ENCODE measurements around the gene PPM1N. TPM values are rescaled to one million over a fixed set of nuclear protein-coding genes. Genes with fewer than 3 reads are reported as not detected.
"Not testable (repeated sequence)": the region's sequence is repeated elsewhere in the genome, so short reads cannot be mapped to it uniquely, and the experiment has no call there.

PPM1N gene
- total and polyA plus RNA-seq, 5 experiments from 2014 or later, result 7.2 to 15.6 (median 8.7) TPM

- Mint-ChIP-seq H3K27ac (peak within 1 kb of the TSS; percentile 91 to 99 (median 96)), H3K4me3 (peak within 1 kb of the TSS; percentile 91 to 98 (median 96)), H3K36me3 (peaks cover 0 to 11% (median 0%) of the 10 kb centered on the region in 3 donors), H3K4me1 (peaks cover 12 to 61% (median 42%) of the 10 kb centered on the region in 4 donors), H3K27me3 (no peaks in the 10 kb centered on the region), H3K9me3 (no peaks in the 10 kb centered on the region)
- ATAC-seq, result peak; percentile 69 to 72
- POLR2A ChIA-PET, result interaction anchor here (0.6 to 2.4 kb wide), 7 partner anchors 8 to 146 kb away, joined by 3 to 13 read pairs (median 5); partner anchors contain the start of gene PPM1N
- peak; percentile 84 to 95 (median 92) for DNase-seq
These were observed 9.0 kb downstream of the PPM1N start, which contains the start of gene VASP for GRCh38 chr19:45506989-45507871. Gene VASP, plus strand, starts transcription at chr19:45507479. Its CDS starts 293 bp downstream, at chr19:45507772.

- POLR2A ChIA-PET, result interaction anchor here (0.6 to 2.4 kb wide), 9 partner anchors 9 to 145 kb away, joined by 3 to 13 read pairs (median 5); partner anchors contain the start of genes OPA3 and PPM1N
- no peak for ATAC-seq
- Mint-ChIP-seq H3K27ac (peak overlapping the region; percentile 60 to 96 (median 84)), H3K27me3 (no peaks in the 10 kb centered on the region), H3K36me3 (peaks cover 0 to 13% (median 0%) of the 10 kb centered on the region in 3 donors), H3K9me3 (no peaks in the 10 kb centered on the region), H3K4me1 (peaks cover 14 to 61% (median 47%) of the 10 kb centered on the region in 4 donors), H3K4me3 (peak overlapping the region; percentile 91 to 98 (median 96))
- DNase-seq, result no peak
These were observed 9.7 kb downstream of the PPM1N start for GRCh38 chr19:45507872-45508416.

GRCh38 chr19:45508417-45508860 is 10.2 kb downstream of the PPM1N start:
- H3K4me1 Mint-ChIP-seq, result peaks cover 16 to 64% (median 52%) of the 10 kb centered on the region in 4 donors
- no peak for ATAC-seq
- POLR2A ChIA-PET, result interaction anchor here (0.8 to 2.4 kb wide), 8 partner anchors 9 to 133 kb away, joined by 3 to 13 read pairs (median 6); partner anchors contain the start of genes OPA3 and PPM1N

GRCh38 chr19:45508861-45509691 is 10.8 kb downstream of the PPM1N start:
- ATAC-seq, result no peak
- POLR2A ChIA-PET, result interaction anchor here (1.0 to 2.4 kb wide), 7 partner anchors 10 to 133 kb away, joined by 4 to 13 read pairs (median 6); partner anchors contain the start of genes OPA3 and PPM1N
- H3K36me3 Mint-ChIP-seq, result peaks cover 0 to 16% (median 0%) of the 10 kb centered on the region in 3 donors
- peak in 1 of 10 donors; percentile 24 for DNase-seq
- no peaks in the 10 kb centered on the region for H3K27me3 Mint-ChIP-seq
- H3K4me1 Mint-ChIP-seq, result peaks cover 20 to 67% (median 57%) of the 10 kb centered on the region in 4 donors
- H3K27ac Mint-ChIP-seq, result peak overlapping the region; percentile 88 to 96 (median 94)
- peak overlapping the region; percentile 91 to 98 (median 96) for H3K4me3 Mint-ChIP-seq
- no peaks in the 10 kb centered on the region for H3K9me3 Mint-ChIP-seq

More at GRCh38 chr19:45508417-45508860, 10.2 kb downstream of the PPM1N start:
- H3K36me3 Mint-ChIP-seq, result peaks cover 0 to 16% (median 0%) of the 10 kb centered on the region in 3 donors
- no peaks in the 10 kb centered on the region for H3K27me3 Mint-ChIP-seq
- H3K4me3 Mint-ChIP-seq, result peak overlapping the region; percentile 91 to 98 (median 96)
- H3K27ac Mint-ChIP-seq, result peak overlapping the region in 9 of 10 donors; percentile 73 to 96 (median 94)
- H3K9me3 Mint-ChIP-seq, result no peaks in the 10 kb centered on the region
- DNase-seq, result peak in 4 of 10 donors; percentile 31 to 48 (median 35)

- no peak for DNase-seq
- POLR2A ChIA-PET, result interaction anchor here (1.3 to 1.4 kb wide), 2 partner anchors 11 to 14 kb away, joined by 4 to 5 read pairs; partner anchors contain the start of gene PPM1N
- H3K9me3 Mint-ChIP-seq, result no peaks in the 10 kb centered on the region
- H3K27ac Mint-ChIP-seq, result peak overlapping the region; percentile 43 to 96 (median 87)
- H3K36me3 Mint-ChIP-seq, result peaks cover 0 to 15% (median 0%) of the 10 kb centered on the region in 3 donors
- no peak for ATAC-seq
- H3K4me1 Mint-ChIP-seq, result peaks cover 20 to 69% (median 61%) of the 10 kb centered on the region in 4 donors
- peak overlapping the region; percentile 29 to 98 (median 94) for H3K4me3 Mint-ChIP-seq
- H3K27me3 Mint-ChIP-seq, result no peaks in the 10 kb centered on the region
These were observed 11.4 kb downstream of the PPM1N start for GRCh38 chr19:45509692-45510015.

- POLR2A ChIA-PET, result interaction anchor here (1.3 to 1.4 kb wide), 2 partner anchors 12 to 14 kb away, joined by 4 to 5 read pairs; partner anchors contain the start of gene PPM1N
- not testable (repeated sequence) for H3K9me3 Mint-ChIP-seq, DNase-seq, ATAC-seq, H3K27me3 Mint-ChIP-seq
- peak overlapping the region; percentile 29 to 98 (median 94) for H3K4me3 Mint-ChIP-seq
- peaks cover 20 to 70% (median 66%) of the 10 kb centered on the region in 4 donors for H3K4me1 Mint-ChIP-seq
- peak overlapping the region; percentile 29 to 96 (median 81) for H3K27ac Mint-ChIP-seq
- H3K36me3 Mint-ChIP-seq, result peaks cover 0 to 15% (median 0%) of the 10 kb centered on the region in 3 donors
These were observed 12.1 kb downstream of the PPM1N start for GRCh38 chr19:45510352-45510751.

GRCh38 chr19:45511074-45511473 is 12.8 kb downstream of the PPM1N start:
- H3K27me3 Mint-ChIP-seq, result no peaks in the 10 kb centered on the region
- peaks cover 0 to 17% (median 0%) of the 10 kb centered on the region in 3 donors for H3K36me3 Mint-ChIP-seq
- H3K4me3 Mint-ChIP-seq, result peak overlapping the region in 9 of 10 donors; percentile 22 to 97 (median 62)
- peaks cover 21 to 71% (median 69%) of the 10 kb centered on the region in 4 donors for H3K4me1 Mint-ChIP-seq
- no peak for ATAC-seq
- no peaks in the 10 kb centered on the region for H3K9me3 Mint-ChIP-seq
- peak overlapping the region; percentile 39 to 96 (median 86) for H3K27ac Mint-ChIP-seq
- DNase-seq, result no peak
- POLR2A ChIA-PET, result interaction anchor here (0.6 to 0.7 kb wide), 2 partner anchors 8 to 273 kb away, joined by 3 to 4 read pairs; no protein-coding TSS in a partner anchor

GRCh38 chr19:45512881-45513483 is 14.7 kb downstream of the PPM1N start:
- peak overlapping the region in 6 of 10 donors; percentile 1 to 86 (median 36) for H3K4me3 Mint-ChIP-seq
- peak overlapping the region; percentile 19 to 97 (median 86) for H3K27ac Mint-ChIP-seq
- H3K4me1 Mint-ChIP-seq, result peaks cover 21 to 74% (median 73%) of the 10 kb centered on the region in 4 donors
- POLR2A ChIA-PET, result no interaction called here
- H3K9me3 Mint-ChIP-seq, result no peaks in the 10 kb centered on the region
- ATAC-seq (no peak), DNase-seq (no peak)
- no peaks in the 10 kb centered on the region for H3K27me3 Mint-ChIP-seq
- peaks cover 0 to 31% (median 0%) of the 10 kb centered on the region in 3 donors for H3K36me3 Mint-ChIP-seq

- H3K27ac Mint-ChIP-seq, result peak overlapping the region; percentile 85 to 97 (median 88)
- ATAC-seq (no peak), DNase-seq (no peak)
- H3K4me3 Mint-ChIP-seq, result peak overlapping the region in 8 of 10 donors; percentile 36 to 86 (median 67)
- POLR2A ChIA-PET, result interaction anchor here (2.0 kb wide), 1 partner anchor 128 kb away, joined by 7 read pairs; no protein-coding TSS in a partner anchor
- H3K4me1 Mint-ChIP-seq, result peaks cover 17 to 71% (median 66%) of the 10 kb centered on the region in 4 donors
- H3K36me3 Mint-ChIP-seq, result peaks cover 0 to 47% (median 0%) of the 10 kb centered on the region in 3 donors
- H3K9me3 Mint-ChIP-seq, result no peaks in the 10 kb centered on the region
- no peaks in the 10 kb centered on the region for H3K27me3 Mint-ChIP-seq
These were observed 16.3 kb downstream of the PPM1N start for GRCh38 chr19:45514376-45515051.

- DNase-seq, result peak in 1 of 10 donors; percentile 38
- Mint-ChIP-seq H3K4me3 (peak overlapping the region in 8 of 10 donors; percentile 36 to 70 (median 59)), H3K9me3 (no peaks in the 10 kb centered on the region), H3K36me3 (peaks cover 0 to 52% (median 0%) of the 10 kb centered on the region in 3 donors), H3K27me3 (no peaks in the 10 kb centered on the region), H3K4me1 (peaks cover 14 to 64% (median 60%) of the 10 kb centered on the region in 4 donors), H3K27ac (peak overlapping the region; percentile 72 to 97 (median 88))
- peak; percentile 46 to 57 for ATAC-seq
- POLR2A ChIA-PET, result interaction anchor here (1.0 to 2.0 kb wide), 2 partner anchors 101 to 128 kb away, joined by 5 to 7 read pairs; no protein-coding TSS in a partner anchor
These were observed 16.9 kb downstream of the PPM1N start for GRCh38 chr19:45515081-45515624.

Measured in naive thymus-derived CD8-positive, alpha-beta T cell (primary cell).